ENCODE measurements around the gene TRIM66.
"Not testable (repeated sequence)": the region's sequence is repeated elsewhere in the genome, so short reads cannot be mapped to it uniquely, and the experiment has no call there.

Gene TRIM66

DNA sequence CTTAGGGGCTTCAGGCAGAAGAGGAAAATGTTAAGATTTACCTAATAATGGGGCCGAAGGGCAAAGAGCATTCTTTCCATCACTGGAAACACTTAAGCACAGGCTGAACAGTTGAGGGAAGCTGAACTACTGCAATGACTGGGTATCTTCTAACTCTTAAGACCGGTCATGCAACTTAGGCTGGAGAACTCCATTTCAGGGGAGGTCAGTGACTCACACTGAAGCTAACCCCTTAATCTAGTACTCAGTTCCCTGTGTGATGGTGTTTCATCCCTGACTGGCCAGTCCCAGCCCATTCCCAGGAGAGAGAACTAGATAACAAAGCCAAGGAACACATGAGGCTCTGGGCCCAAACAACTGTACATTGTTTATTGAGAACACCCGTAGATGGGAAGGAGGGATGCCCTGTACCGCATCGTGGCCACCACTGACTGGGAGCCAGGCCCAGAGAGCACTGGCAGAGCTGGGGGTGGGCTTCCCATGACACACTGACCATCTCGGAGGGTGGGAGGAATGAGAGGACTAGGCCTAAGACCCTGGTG lies 10.6 kb upstream of the TRIM66 start:
- no peak for FAIRE-seq

DNA sequence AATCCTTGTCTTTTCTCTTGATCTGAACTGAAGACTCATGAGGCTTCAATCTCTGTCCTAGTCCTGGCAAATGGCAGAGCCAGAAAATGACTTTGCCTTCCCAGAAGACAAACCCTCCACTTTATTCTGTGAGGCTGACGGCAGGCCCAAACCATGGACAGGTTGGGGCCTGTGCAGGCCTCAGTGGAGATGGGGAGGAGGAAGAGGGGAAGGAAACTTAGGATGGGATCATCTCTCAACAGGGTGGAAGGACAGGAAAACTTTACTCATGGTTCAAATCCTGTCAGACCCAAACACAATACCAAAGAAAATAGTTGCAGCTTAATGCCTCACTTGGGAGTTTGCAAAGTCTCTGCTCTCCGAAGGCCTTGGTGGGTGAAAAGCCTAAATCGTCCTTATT lies 10.0 kb upstream of the TRIM66 start:
- DNase-seq (ENCODE audit: insufficient read length, low spot score) (no peak), FAIRE-seq (no peak)

More for the DNA sequence above, 10.6 kb upstream of the TRIM66 start:
- no peak for DNase-seq (ENCODE audit: insufficient read length, low spot score)

DNA sequence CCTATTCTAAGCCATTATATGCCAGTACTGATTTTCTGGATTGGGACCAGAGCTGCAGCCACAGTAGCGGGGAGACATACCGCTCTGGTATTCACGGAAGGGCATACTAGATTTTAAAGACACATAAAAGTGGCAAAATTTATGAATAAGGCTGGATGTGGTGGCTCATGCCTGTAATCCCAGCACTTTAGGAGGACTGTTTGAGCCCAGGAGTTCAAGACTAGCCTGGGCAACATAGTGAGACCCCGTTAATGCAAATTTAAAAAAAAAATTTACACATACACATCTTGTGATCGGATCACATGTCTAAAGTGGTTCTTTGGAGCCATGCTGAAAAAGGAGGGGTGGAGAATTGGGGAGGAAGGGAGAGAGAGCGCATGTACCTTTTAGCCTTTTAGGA lies 9.1 kb upstream of the TRIM66 start:
- FAIRE-seq (no peak), DNase-seq (ENCODE audit: insufficient read length, low spot score) (no peak)

DNA sequence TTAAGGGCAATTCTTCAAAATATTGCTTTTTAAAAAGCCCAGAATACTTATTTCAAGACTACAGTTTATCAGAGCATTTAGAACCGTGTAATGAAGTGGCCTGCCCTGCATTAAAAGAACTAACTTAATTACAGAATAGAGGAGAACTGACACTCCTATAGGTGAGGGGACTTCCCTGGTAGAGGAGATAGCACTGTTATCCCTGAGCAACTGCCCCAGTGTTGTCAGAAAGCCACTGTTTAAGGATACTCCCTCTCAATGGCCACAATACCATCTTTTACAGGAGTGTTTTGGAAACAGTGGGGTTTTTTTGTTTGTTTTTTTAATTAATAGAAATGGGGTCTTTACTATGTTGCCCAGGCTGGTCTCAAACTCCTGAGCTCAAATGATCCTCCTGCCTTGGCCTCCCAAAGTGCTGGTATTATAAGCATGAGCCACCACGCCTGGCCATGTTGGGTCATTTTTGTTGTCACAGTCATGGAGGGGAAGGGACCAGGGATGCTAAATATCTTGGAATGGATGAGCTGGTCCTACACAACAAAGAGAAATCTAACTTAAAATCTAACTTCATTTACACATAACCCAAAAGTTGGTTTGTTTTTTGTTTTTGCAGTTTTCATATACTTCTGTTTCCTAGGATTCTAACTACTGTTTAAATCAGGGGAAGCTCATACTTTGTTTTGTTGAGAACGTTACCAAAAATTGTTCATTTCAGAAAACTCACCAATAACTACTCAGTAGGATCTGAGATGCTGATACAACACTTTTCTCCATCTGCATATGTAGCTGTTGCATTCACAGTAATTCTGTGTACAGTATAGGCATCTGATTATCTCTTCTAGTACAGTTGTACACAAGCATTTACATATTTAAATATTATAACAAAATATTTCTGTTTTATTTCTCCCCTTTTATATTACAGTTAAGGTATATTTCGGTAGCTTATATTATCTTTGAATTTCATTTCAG lies 8.2 kb upstream of the TRIM66 start:
- FAIRE-seq = no peak

DNA sequence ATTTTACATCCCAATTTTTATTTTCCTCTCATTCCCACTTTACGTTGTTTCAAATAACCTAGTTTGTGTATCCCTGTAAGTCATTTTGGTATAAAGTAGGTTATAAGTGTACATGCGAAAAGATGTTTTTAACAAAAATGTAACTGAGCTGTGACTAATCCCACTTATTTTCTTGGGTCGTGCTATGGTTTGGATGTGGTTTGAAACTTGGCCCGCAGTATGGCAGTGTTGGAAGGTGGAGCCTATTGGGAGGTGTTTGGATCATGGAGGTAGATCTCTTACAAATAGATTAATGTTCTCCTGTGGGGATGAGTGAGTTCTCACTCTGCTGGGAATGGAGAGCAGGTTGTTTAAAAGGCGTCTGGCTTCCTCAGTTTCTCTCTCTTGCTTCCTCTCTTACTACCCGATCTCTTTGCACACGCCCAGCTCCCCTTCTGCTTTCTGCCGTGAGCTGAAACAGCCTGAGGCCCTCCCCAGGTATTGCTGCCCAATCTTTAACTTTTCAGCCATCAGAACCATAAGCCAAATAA lies 7.3 kb upstream of the TRIM66 start:
- FAIRE-seq = no peak
- DNase-seq (ENCODE audit: insufficient read length, low spot score) = no peak

More for the DNA sequence above, 8.2 kb upstream of the TRIM66 start:
- no peak for DNase-seq (ENCODE audit: insufficient read length, low spot score)

DNA sequence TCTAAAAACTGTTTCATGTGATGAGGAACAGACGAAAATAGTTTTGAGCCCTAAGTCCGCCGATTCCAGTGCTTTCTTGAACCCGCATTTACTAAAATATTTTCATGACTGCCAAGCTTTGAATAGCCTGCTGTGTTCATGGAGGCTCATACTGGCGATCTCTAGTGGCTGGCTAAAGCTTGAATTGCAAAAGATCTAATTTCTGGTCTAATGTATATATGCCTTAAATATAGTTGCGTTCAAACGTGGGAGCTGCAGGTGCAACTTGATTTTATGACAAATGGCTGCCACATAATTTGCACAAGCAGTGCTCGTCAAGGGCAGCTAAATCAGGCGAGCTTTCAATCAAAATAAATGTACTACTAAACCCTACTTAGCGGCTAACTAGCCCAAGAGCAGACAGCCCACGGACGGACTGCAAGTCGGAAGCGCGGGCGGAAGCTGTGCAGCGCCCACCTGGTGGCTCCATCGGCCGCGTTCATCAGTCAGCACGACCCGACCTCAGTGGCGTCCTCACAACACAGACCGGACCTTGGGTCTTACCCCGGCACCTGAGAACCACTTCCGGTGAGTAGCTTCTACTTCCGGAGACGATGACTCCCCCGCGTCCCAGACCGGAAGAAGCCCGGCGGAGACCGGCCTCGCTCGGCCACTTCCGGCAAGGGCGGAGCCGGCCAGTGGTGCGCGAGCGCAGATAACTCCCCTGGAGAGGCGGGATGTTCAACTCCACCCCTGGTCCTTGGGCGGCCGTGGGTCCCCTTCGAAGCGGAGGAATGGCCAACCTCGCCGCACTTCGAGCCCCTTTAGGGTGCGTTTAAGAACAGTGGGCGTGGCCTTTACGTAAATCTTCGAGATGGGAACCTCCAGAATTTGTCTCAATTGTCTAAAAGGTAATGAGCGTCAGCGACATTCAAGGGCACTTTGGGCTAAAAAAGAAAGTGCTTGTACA lies 6.2 kb upstream of the TRIM66 start:
- DNase-seq (ENCODE audit: insufficient read length, low spot score) = peak; percentile 87
- FAIRE-seq = peak; percentile 96

DNA sequence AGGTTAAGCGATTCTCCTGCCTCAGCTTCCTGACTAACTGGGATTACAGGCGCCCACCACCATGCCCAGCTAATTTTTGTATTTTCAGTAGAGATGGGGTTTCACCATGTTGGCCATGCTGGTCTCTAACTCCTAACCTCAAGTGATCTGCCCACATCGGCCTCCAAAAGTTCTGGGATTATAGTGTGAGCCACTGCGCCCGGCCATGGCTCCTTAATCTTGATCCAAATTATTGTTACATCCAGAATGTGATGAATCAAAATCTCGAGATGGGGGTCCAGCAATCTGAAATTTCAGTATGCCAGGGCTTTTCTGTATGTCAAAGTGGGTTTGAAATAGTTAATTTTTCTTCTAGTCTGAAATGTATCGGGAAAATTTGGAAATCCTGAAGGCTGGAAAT lies 3.9 kb upstream of the TRIM66 start:
- DNase-seq (ENCODE audit: insufficient read length, low spot score) (no peak), FAIRE-seq (no peak)

DNA sequence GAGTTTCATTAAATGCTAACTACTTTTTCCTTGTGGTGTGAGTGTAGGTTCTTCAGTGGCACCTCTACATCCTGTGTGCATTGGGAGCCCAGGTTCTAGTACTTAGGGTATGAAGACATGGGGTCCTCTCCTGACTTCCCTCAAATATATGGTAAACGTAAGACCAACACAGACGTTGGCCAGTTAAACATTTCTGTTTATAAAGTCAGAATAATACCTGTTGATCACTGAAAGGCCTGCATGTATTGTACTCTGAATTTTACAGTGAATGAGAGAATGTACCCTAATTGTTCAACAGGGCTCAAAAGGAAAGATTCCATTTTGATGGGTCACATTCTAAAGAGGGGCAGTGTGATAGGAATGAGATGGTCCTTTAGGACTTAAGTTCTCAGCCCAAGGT lies 3.4 kb upstream of the TRIM66 start:
- FAIRE-seq = no peak
- DNase-seq (ENCODE audit: insufficient read length, low spot score) = no peak

DNA sequence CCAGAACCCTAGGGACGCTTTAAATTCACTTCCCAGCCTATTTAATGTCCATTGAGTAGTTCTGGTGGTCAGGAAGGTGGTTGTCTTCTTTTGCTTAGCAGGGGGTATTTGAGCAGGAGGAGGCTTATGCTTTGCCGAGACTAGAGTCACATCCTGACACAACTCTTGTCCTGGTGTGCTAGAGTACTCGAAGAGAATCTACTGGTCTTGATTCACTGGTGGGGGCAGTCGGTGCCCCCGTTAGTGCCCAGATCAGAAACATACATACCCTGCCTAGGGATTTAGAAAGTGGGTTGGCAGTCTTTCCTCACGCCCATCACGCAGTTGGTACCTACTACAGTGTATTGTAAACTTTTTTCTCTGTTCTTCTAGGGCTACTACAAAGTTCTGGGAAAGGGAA lies 2.8 kb upstream of the TRIM66 start:
- DNase-seq (ENCODE audit: insufficient read length, low spot score) (no peak), FAIRE-seq (no peak)

DNA sequence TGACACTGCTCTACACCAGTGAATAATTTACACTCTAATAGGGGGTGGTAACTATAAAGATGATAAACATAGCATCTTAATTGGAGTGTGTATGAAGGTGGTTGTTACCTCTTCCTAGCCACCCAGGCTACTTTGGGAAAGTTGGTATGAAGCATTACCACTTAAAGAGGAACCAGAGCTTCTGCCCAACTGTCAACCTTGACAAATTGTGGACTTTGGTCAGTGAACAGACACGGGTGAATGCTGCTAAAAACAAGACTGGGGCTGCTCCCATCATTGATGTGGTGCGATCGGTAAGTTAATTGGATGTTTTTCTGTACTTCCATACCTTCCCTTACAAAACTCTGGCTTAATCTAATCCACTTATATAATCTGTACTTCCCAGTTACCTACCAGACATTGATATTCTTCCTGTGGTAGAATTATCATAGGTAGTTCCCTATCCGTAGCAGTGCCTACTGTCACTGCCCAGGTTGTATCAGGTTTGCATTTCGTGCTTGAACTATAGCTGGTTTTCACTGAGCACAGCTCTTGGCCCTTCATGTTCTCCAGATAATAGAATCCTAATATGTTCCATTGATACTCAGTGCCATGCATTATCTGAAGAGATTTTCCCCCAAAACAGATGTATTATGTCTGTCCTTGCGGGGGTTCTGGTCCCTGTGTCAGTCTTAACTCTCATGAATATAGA lies 2.3 kb upstream of the TRIM66 start:
- FAIRE-seq (no peak), DNase-seq (ENCODE audit: insufficient read length, low spot score) (no peak)

DNA sequence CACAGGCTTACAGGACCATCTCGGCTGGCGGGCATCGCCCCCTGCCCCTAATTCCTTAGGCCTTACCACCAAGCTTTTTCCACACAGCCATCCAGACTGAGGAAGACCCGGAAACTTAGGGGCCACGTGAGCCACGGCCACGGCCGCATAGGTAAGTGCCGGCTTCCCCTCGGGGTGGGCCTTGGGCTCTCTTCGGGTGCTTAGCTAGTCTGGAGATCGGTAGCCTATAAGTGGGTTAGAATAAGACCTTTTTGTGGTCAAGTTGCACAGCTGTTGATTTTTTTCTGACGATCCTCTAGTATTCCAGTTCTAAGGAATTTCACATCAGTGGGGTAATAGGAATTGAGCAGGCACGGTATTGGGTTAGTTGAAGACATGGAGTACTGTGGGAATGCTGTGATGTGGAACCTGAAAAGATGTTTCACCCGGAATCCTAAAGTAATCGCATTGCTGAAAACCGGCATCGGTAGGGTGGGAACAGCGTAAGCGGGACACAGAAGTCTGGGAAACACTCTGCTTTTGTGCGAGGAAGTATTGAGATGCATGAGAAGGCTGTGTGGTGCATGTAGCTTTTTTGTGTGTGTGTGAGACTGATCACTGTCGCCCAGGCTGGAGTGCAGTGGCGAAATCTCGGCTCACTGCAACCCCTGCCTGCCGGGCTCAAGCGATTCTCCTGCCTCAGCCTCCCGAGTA lies 796 bp upstream of the TRIM66 start:
- DNase-seq (ENCODE audit: insufficient read length, low spot score) = no peak
- no peak for FAIRE-seq

DNA sequence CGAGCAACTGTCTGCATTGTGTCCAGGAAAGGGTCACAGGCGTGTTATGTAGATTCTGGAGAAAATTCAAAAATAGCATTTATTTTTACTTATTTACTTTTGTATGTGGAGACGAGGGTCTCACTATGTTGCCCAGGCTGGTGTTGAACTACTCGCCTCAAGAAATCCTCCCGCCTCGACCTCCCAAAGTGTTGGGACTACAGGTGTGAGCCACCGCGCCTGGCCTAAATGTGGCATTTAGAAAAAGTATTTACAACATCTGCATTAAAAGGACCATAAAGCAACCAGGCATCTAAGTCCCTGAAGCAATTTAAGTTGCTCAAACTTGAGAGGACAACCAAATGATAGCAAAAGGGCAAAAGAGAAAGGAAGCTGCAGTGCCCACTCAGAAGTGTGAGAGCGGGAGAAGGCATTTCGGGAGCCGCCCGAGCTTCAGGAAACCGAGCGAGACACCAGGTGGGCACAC lies 595 bp downstream of the TRIM66 start:
- DNase-seq (ENCODE audit: insufficient read length, low spot score) (no peak), FAIRE-seq (peak; percentile 37)

DNA sequence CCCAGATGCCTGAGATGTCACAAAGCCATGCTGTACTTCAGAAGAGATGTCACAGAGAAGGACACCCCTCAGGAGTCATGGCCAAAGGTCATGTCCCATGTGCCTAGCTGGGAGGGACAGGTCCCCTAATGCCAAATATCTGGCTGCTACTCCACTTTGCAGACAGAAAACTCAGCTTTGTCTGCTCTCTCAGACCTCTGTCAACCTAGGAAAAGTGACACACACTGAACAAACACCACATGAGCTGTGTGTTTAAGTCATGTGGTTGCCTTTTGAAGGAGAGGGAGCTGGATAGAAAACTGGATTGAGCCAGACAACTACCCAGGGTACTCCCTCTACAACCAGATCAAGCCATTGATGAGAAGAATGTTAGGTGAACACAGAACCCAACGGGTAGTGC lies 3.5 kb downstream of the TRIM66 start:
- DNase-seq (ENCODE audit: insufficient read length, low spot score) (no peak), FAIRE-seq (no peak)

DNA sequence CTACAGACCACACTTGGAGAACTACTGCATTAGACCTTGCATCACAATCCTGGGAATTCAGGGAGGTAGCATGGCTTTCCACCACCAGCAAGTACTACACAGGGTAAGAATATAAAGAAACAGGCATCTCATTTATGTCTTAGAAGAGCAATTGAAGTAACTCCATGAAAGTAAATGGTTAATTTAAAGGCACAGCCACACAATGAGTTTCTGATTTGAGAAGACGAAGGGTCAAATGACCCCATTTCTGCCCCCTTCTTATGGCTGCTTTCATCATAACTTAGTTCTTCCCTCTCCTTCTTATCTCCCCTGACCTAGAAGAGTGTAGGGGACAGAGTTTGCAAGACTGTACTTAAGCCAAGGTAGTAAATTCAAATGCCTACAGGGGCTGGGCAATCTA lies 6.0 kb downstream of the TRIM66 start:
- FAIRE-seq (no peak), DNase-seq (ENCODE audit: insufficient read length, low spot score) (no peak)

DNA sequence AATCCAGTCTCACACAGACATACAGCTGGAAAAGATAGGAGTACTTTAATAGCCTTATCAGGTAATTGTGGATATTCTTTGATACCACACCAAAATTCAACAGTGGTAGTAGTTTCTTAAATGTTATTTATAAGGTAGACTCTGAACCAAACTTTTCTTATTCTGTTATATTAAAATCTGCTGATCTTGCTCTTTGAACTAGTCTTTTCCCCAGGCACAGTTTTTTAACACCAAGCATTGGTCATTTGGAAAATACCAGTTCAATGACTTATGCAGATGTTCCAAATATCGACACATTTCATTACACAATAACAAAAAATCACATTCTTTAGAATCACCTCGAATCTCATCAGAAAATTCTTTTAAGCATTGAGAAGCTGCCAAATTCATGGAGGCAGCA lies 7.6 kb downstream of the TRIM66 start:
- no peak for DNase-seq (ENCODE audit: insufficient read length, low spot score)

DNA sequence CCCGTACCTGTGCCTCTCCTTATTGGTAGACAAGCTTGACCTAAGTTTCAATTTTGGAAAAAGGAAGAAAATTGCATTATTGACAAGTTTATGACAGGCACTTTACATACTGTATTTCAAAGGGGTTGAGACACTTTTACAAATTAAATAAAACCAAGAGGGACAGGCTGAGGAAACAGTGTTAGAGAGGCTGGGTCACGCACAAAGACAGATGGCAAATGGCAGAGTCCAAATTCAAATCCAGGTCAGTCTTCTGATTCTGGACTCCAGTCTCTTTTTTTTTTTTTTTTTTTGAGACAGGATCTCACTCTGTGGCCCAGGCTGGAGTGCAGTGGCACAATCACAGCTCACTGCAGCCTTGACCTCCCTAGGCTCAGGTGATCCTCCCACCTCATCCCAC lies 10.1 kb downstream of the TRIM66 start:
- DNase-seq (ENCODE audit: insufficient read length, low spot score) (no peak), FAIRE-seq (no peak)

More for the DNA sequence above, 7.6 kb downstream of the TRIM66 start:
- FAIRE-seq = no peak

DNA sequence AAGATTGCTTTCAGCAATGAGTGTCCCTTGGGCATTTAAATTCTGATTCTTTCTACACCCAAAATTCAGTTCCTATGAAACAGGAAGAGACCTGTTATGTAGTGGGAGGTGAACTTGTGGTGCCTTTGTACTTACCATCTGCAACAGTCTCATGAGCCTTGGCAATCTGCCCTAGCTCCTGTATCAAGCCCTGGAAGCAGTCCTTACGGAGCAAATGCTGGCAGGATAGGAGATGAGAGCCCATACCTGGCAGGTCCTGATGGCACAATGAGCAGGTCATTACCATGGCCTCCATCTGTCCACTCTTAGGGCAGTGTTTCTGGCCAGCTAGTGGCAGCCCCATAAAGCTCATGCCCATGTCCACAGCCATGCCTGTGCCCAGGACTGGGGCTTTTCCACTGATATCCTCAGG lies 10.8 kb downstream of the TRIM66 start:
- no peak for DNase-seq (ENCODE audit: insufficient read length, low spot score)
- FAIRE-seq = no peak

DNA sequence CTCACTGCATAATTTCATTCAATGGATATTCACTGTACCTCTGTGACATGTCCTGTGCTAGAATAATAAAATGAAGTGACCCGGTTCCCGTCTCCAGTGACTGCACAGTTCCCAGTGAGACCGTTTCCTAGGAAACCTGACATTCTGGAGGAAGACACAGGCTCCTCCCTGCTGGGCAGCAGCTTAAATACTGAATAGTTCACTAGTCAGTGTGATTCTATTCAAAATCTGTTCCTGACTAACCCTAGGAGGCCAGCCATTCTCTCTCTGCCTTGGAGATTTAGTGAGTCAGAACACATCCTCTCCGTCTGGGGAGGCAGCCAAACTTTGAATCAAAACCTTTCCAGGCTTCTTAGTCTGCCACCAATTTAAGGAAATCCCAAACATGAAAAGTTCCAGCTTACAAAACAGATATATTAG lies 11.3 kb downstream of the TRIM66 start:
- no peak for FAIRE-seq
- no peak for DNase-seq (ENCODE audit: insufficient read length, low spot score)

DNA sequence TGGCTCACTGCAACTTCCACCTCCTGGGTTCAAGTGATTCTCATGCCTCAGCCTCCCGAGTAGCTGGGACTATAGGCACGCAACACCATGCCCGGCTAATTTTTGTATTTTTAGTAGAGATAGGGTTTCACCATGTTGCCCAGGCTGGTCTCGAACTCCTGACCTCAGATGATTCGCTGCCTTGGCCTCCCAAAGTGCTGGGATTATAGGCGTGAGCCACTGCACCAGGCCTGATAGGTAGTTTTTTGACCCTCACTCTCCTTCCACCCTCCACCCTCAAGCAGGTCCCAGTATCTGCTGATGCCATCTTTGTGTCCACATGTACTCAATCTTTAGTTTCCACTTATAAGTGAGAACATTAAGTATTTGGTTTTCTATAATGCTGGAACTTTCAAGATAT lies 12.4 kb downstream of the TRIM66 start:
- not testable (repeated sequence) for FAIRE-seq; DNase-seq (ENCODE audit: insufficient read length, low spot score)

DNA sequence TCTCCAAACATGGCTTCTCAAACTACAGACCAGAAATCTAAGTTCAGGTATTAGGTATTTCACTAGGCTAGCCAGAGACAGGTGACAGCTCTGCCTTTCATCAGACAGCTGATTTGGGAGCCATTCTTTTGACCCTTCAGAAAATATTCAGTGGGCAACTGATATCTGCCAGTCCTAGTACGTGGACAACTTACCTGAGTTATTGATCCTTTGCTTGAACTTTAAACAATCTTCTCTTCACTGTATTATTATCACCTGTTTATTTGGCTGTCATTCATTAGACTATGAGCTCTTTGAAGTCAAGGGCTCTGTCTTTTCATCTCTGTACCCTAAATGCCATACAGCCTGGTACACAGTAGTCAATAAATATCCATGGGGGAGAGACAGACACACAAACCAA lies 17.2 kb downstream of the TRIM66 start:
- FAIRE-seq = no peak

More for the DNA sequence above, 17.2 kb downstream of the TRIM66 start:
- no peak for DNase-seq (ENCODE audit: insufficient read length, low spot score)
